Endodermal cell (in vitro differentiated cells): ENCODE results near the gene ARHGEF26. TPM values are rescaled to one million over a fixed set of nuclear protein-coding genes. Genes with fewer than 3 reads are reported as not detected.

Experiments
- DNase-seq: peaks from one replicate; pipeline ENCODE4 v3.0.0-alpha.2; 2017
- H3K27ac ChIP-seq: 2 replicates; pipeline ENCODE4 v1.5.1; 2013; ENCODE audit warnings: mild to moderate bottlenecking, low read depth, low read length, moderate library complexity
- H3K27me3 ChIP-seq: 2 replicates; pipeline ENCODE4 v1.6.1; 2013; ENCODE audit warnings: mild to moderate bottlenecking, low read length, moderate library complexity; ENCODE audit not compliant: insufficient read depth, control insufficient read depth, poor library complexity, severe bottlenecking
- H3K36me3 ChIP-seq: 2 replicates; pipeline ENCODE4 v1.7.0; 2013; ENCODE audit warnings: mild to moderate bottlenecking, low read length, moderate library complexity; ENCODE audit not compliant: control insufficient read depth, insufficient read depth
- H3K4me1 ChIP-seq: one replicate; pipeline ENCODE4 v1.7.0; 2013; ENCODE audit warnings: low read length; ENCODE audit not compliant: control insufficient read depth, insufficient read depth
- H3K4me3 ChIP-seq: 2 replicates; pipeline ENCODE4 v1.5.1; 2013; ENCODE audit warnings: mild to moderate bottlenecking, low read length, moderate library complexity
- H3K9ac ChIP-seq: 2 replicates; pipeline ENCODE4 v1.6.1; 2013; ENCODE audit warnings: mild to moderate bottlenecking, low read length, moderate library complexity; ENCODE audit not compliant: poor library complexity, severe bottlenecking; ENCODE audit errors: extremely low read depth
- H3K9me3 ChIP-seq: 2 replicates; pipeline ENCODE4 v1.6.1; 2013; ENCODE audit warnings: mild to moderate bottlenecking, low read length, moderate library complexity; ENCODE audit not compliant: control insufficient read depth
- H3K27ac Mint-ChIP-seq: 2 replicates; pipeline ENCODE4 v1.8.0; 2020; ENCODE audit warnings: mixed read lengths
- H3K27me3 Mint-ChIP-seq: 2 replicates; pipeline ENCODE4 v1.8.0; 2021; ENCODE audit warnings: mild to moderate bottlenecking, mixed read lengths; ENCODE audit not compliant: insufficient read depth
- H3K36me3 Mint-ChIP-seq: 2 replicates; pipeline ENCODE4 v1.8.0; 2020; ENCODE audit warnings: low read depth, mixed read lengths
- H3K4me1 Mint-ChIP-seq: 2 replicates; pipeline ENCODE4 v1.8.0; 2020; ENCODE audit warnings: mixed read lengths
- H3K4me3 Mint-ChIP-seq: 2 replicates; pipeline ENCODE4 v1.8.0; 2020; ENCODE audit warnings: mild to moderate bottlenecking, moderate library complexity, mixed read lengths
- H3K9me3 Mint-ChIP-seq: 2 replicates; pipeline ENCODE4 v1.8.0; 2020; ENCODE audit warnings: mild to moderate bottlenecking, mixed read lengths
- WGBS, 2 experiments: methylation state at CpG; one replicate each; pipeline versions ENCODE4 v1.1.5 to v1.1.7; 2013; ENCODE audit warnings: missing lambda C conversion rate in 2 of 2, mixed read lengths in 1 of 2; ENCODE audit not compliant: insufficient coverage in 1 of 2, insufficient read length in 1 of 2; 5-methylcytosine and 5-hydroxymethylcytosine counted together
- total RNA-seq, 2 donors: library from RNA; stranded (reverse); fragmentation: NEBNext Ultra II Directional in 1 of 2; extraction: Animal tissue kit (Norgen Biotek cat#: 25700) in 1 of 2; gene quantifications; 2 replicates in 1 of 2; 3 replicates in 1 of 2; pipeline ENCODE4 v1.2.1, GENCODE V29; 2021
- TF ChIP-seq, protein P1 (sequence below): fragments of 200-600 bp; sonication (generic); conservative IDR thresholded peaks from 2 replicates; pipeline ENCODE4 v1.5.0; 2021; ENCODE audit warnings: antibody characterized with exemption, mild to moderate bottlenecking

Gene ARHGEF26
- total RNA-seq, 2 donors from 2014 or later, result 10.1 to 12.4 TPM

DNA sequence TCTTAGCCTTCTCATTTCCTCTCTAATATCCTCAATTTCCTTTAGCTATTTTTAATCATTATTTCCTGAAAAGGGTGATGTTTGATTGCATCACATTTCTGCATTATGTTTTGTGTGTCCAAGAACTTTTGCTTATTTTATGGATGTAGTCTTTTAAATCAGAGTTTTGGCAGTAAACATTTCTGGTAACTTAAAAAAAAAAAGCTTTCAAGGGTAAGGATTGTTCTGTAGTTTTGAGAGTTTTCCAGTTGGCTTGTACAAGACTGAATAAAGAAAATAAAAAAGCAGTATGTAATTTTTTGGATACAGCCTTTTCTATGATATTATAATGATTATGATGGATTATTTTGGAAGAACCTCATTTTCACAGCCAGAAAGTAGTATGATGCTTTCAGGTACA is 103.7 kb downstream of the ARHGEF26 start:
- Mint-ChIP-seq H3K4me1 (peaks cover 5% of the 10 kb centered on the region), H3K9me3 (no peaks in the 10 kb centered on the region), H3K27me3 (no peaks in the 10 kb centered on the region), H3K36me3 (peaks cover 2% of the 10 kb centered on the region), H3K27ac (no peak overlapping the region), H3K4me3 (no peak overlapping the region)
- H3K27ac ChIP-seq, result no peak overlapping the region
- H3K4me3 ChIP-seq, result no peak overlapping the region
- H3K9me3 ChIP-seq, result no peaks in the 10 kb centered on the region
- TF ChIP-seq, protein P1, sequence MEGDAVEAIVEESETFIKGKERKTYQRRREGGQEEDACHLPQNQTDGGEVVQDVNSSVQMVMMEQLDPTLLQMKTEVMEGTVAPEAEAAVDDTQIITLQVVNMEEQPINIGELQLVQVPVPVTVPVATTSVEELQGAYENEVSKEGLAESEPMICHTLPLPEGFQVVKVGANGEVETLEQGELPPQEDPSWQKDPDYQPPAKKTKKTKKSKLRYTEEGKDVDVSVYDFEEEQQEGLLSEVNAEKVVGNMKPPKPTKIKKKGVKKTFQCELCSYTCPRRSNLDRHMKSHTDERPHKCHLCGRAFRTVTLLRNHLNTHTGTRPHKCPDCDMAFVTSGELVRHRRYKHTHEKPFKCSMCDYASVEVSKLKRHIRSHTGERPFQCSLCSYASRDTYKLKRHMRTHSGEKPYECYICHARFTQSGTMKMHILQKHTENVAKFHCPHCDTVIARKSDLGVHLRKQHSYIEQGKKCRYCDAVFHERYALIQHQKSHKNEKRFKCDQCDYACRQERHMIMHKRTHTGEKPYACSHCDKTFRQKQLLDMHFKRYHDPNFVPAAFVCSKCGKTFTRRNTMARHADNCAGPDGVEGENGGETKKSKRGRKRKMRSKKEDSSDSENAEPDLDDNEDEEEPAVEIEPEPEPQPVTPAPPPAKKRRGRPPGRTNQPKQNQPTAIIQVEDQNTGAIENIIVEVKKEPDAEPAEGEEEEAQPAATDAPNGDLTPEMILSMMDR, result no peak
- DNase-seq, result no peak
- no peaks in the 10 kb centered on the region for H3K27me3 ChIP-seq
- no peaks in the 10 kb centered on the region for H3K36me3 ChIP-seq
- no peak overlapping the region for H3K9ac ChIP-seq
- H3K4me1 ChIP-seq, result no peaks in the 10 kb centered on the region

DNA sequence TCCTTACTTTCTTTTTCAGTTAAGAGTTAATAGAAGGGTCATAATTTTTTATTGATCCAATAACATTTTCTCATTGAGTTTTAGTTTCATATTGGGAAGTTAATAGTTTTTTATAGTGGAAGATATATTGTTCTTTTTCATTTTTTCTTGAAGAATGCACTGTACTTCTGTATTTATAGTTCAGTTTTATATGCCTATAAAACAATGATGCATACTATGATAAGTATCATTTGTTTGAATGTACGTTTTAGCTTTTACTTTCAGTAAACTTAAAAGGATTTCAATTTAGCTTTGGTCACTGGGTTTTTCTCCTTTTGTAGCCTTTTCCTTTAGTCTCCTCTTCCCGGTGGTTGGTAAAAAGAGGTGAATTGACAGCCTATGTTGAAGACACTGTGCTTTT is 104.3 kb downstream of the ARHGEF26 start:
- H3K9ac ChIP-seq, result no peak overlapping the region
- no peak overlapping the region for H3K27ac Mint-ChIP-seq
- no peaks in the 10 kb centered on the region for H3K4me1 ChIP-seq
- no peaks in the 10 kb centered on the region for H3K36me3 ChIP-seq
- H3K9me3 Mint-ChIP-seq, result no peaks in the 10 kb centered on the region
- H3K4me1 Mint-ChIP-seq, result peaks cover 5% of the 10 kb centered on the region
- H3K36me3 Mint-ChIP-seq, result peaks cover 2% of the 10 kb centered on the region
- H3K27me3 Mint-ChIP-seq, result no peaks in the 10 kb centered on the region
- no peak overlapping the region for H3K27ac ChIP-seq
- TF ChIP-seq, protein P1, result no peak
- no peaks in the 10 kb centered on the region for H3K9me3 ChIP-seq
- no peak overlapping the region for H3K4me3 Mint-ChIP-seq
- H3K4me3 ChIP-seq, result no peak overlapping the region
- DNase-seq, result no peak
- 94% methylated on average over 1 of the region's 2 CpGs; no CpG with 5 or more reads in 1 of the 2 experiments for WGBS, 2 experiments
- no peaks in the 10 kb centered on the region for H3K27me3 ChIP-seq

DNA sequence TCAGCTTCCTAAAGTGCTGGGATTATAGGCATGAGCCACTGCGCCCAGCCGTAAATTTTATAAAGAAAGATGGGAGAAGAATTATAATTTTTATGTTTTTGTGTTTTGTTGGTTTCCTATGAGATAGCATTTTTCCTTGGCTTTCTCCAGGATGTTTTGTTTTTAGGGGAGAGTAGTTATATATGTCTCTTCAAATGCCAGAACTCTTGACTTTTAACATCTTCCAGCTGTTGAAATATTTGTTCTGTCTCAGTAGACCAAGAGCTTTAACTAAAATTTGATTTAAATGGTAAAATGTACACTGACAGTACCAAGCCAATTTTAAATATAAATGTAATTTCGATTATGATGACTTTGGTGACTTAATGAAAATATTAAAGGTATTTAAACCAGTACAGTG is 106.3 kb downstream of the ARHGEF26 start:
- Histone ChIP-seq H3K9me3 (no peaks in the 10 kb centered on the region), H3K9ac (no peak overlapping the region), H3K4me1 (no peaks in the 10 kb centered on the region), H3K36me3 (no peaks in the 10 kb centered on the region), H3K27me3 (no peaks in the 10 kb centered on the region), H3K4me3 (no peak overlapping the region), H3K27ac (no peak overlapping the region)
- 96 to 100% methylated on average over 2 to 3 of the region's 3 CpGs for WGBS, 2 experiments
- no peak overlapping the region for H3K4me3 Mint-ChIP-seq
- H3K9me3 Mint-ChIP-seq, result no peaks in the 10 kb centered on the region
- H3K27me3 Mint-ChIP-seq, result no peaks in the 10 kb centered on the region
- TF ChIP-seq, protein P1, result no peak
- peaks cover 2% of the 10 kb centered on the region for H3K36me3 Mint-ChIP-seq
- H3K4me1 Mint-ChIP-seq, result peaks cover 5% of the 10 kb centered on the region
- DNase-seq, result no peak
- no peak overlapping the region for H3K27ac Mint-ChIP-seq
